Stomach (tissue), 9 donors: Measurements from ENCODE around the gene CYB5R3. TPM values are rescaled to one million over a fixed set of nuclear protein-coding genes. Genes with fewer than 3 reads are reported as not detected.

ENCODE experiments used
- DNase-seq, 2 donors: peaks; one replicate each; pipeline versions ENCODE4 v3.0.0 to v3.0.0-alpha.2; 2013 to 2019
- H3K27ac ChIP-seq, 5 donors: fragments of 200-600 bp in 4 of 5; sonication (generic) in 4 of 5; one replicate each; pipeline ENCODE4 v1.5.1; 2013 to 2019; ENCODE audit warnings: mild to moderate bottlenecking in 1 of 5, moderate library complexity in 1 of 5
- H3K27me3 ChIP-seq, 3 donors: fragments of 200-600 bp; sonication (generic); one replicate each; pipeline ENCODE4 v1.5.1; 2017 to 2019; ENCODE audit warnings: mixed run types in 1 of 3
- H3K36me3 ChIP-seq, 4 donors: fragments of 200-600 bp; sonication (generic); 1 replicate in 3 of 4; 2 replicates in 1 of 4; pipeline ENCODE4 v1.5.1; 2016 to 2019
- H3K4me1 ChIP-seq, 4 donors: fragments of 200-600 bp; sonication (generic); one replicate each; pipeline ENCODE4 v1.5.1; 2016 to 2019
- H3K4me3 ChIP-seq, 4 donors: fragments of 200-600 bp; sonication (generic) in 3 of 4; one replicate each; pipeline ENCODE4 v1.5.1; 2016 to 2019; ENCODE audit warnings: mild to moderate bottlenecking in 1 of 4
- H3K9me3 ChIP-seq, 4 donors: fragments of 200-600 bp; sonication (generic); one replicate each; pipeline ENCODE4 v1.5.1; 2016 to 2019
- CTCF ChIP-seq, 7 experiments: fragments of 450-650 bp in 4 of 7; fragments of 200-600 bp in 3 of 7; sonication (generic) in 3 of 7; IDR thresholded peaks; one replicate each; pipeline ENCODE4 v1.5.1; 2016 to 2019; ENCODE audit warnings: antibody characterized with exemption in 7 of 7, control low read depth in 2 of 7, mild to moderate bottlenecking in 1 of 7
- EP300 ChIP-seq: sonication (generic); formaldehyde crosslinking; IDR thresholded peaks from one replicate; pipeline ENCODE4 v1.6.1; 2017; ENCODE audit warnings: antibody characterized with exemption
- POLR2A ChIP-seq, 4 donors: fragments of 450-650 bp; IDR thresholded peaks; one replicate each; pipeline ENCODE4 v1.6.1; 2016; ENCODE audit warnings: antibody characterized with exemption in 4 of 4, control low read depth in 2 of 4, mild to moderate bottlenecking in 1 of 4, moderate library complexity in 1 of 4
- POLR2AphosphoS5 ChIP-seq, 3 donors: sonication (generic); formaldehyde crosslinking; IDR thresholded peaks; one replicate each; pipeline ENCODE4 v1.6.1; 2016; ENCODE audit warnings: antibody characterized with exemption in 3 of 3
- WGBS, 5 donors: extraction: QIAGEN DNeasy Blood & Tissue Kit in 3 of 5; methylation state at CpG; one replicate each; pipeline versions ENCODE4 v1.1.5 to v1.1.7; 2013 to 2018; 5-methylcytosine and 5-hydroxymethylcytosine counted together
- intact Hi-C: fragments of 100-400 bp; cut with DNase I; formaldehyde crosslinking; loops from one replicate; pipeline ENCODE4 v1.15.1; 2023; ENCODE audit warnings: low total_unique reads
- polyA plus RNA-seq, 3 donors: library from polyadenylated mRNA; stranded (reverse); fragments of 200-250 nt; gene quantifications; one replicate each; pipeline ENCODE4 v1.2.3, GENCODE V29; 2013
- total RNA-seq, 5 donors: library from RNA; depleted of rRNA; stranded (reverse); fragments of >200 nt; gene quantifications; one replicate each; pipeline versions ENCODE4 v1.1.0 to v1.2.3, GENCODE V29; 2014 to 2016
- donor health status: healthy with polysubstance abuse.
- donor health status: Bipolar disorder and iron deficiency.
- donor health status: healthy.

The CYB5R3 gene
- total and polyA plus RNA-seq, 8 donors: 33.6 to 156 (median 82.1) TPM

GRCh38 chr22:42630901-42631602 is 18.1 kb downstream of the CYB5R3 start:
- Histone ChIP-seq H3K9me3 (no peaks in the 10 kb centered on the region), H3K36me3 (peaks cover 90 to 100% (median 100%) of the 10 kb centered on the region in 4 donors), H3K27me3 (no peaks in the 10 kb centered on the region), H3K27ac (no peak overlapping the region), H3K4me1 (peaks cover 3 to 18% (median 13%) of the 10 kb centered on the region in 4 donors), H3K4me3 (no peak overlapping the region)
- intact Hi-C loops: no loop called here
- WGBS, 5 donors: 86 to 91% (median 88%) methylated on average over 19 to 28 of the region's 28 CpGs
- DNase-seq: no peak
- TF ChIP-seq EP300: no peak
- no peak for TF ChIP-seq CTCF (IDR thresholded peaks at IDR 0.05)
- TF ChIP-seq POLR2AphosphoS5 (IDR thresholded peaks at IDR 0.05): no peak
- no peak for TF ChIP-seq POLR2A (IDR thresholded peaks at IDR 0.05)

DNA sequence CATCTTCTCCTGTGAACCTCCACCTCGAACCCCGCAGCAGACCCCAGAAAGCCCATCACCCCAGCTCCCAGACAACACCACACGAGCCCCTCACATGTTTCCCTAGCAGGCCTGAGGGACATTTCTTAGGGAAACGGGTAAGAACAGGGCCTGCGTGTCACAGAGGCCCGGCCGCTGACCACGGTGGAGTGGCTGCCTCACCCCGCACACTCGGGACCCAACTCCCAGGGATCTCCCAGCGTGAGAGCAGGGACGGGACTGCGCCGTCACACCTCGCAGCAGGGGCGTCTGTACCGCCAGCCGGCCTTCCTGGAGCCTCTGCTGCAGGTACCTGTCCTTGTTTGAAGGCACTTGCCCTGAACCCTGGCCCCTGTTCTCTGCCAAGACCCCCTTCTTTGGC is 19.0 kb downstream of the CYB5R3 start:
- Histone ChIP-seq H3K4me1 (peaks cover 0 to 10% (median 4%) of the 10 kb centered on the region in 4 donors), H3K36me3 (peaks cover 89 to 100% (median 100%) of the 10 kb centered on the region in 4 donors), H3K27ac (no peak overlapping the region), H3K4me3 (no peak overlapping the region), H3K27me3 (no peaks in the 10 kb centered on the region), H3K9me3 (no peaks in the 10 kb centered on the region)
- 95 to 98% (median 95%) methylated on average over 18 of the region's 18 CpGs for WGBS, 5 donors
- TF ChIP-seq EP300 (no peak), POLR2AphosphoS5 (IDR thresholded peaks at IDR 0.05) (no peak), POLR2A (IDR thresholded peaks at IDR 0.05) (no peak), CTCF (IDR thresholded peaks at IDR 0.05) (no peak)
- DNase-seq: no peak
- intact Hi-C loops: no loop called here

DNA sequence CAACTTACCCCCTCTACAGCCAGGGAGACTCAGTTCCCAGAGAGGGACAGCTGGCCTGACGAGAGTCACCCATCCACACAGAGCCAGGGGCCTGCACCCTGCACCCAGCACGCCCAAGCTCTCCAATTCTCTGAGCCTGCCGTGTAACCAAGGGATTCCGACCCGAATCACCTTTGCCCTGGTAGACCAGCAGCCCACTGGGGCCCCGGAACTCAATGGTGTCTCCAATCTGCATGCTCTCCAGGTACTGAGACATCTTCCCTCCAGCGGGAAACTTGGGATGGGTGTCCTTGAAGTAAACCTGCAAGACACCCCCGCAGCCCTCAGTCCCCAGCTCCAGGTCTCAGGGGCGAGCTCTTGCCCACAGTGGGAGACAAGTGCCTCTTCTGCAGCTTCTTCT is 21.2 kb downstream of the CYB5R3 start:
- no peak overlapping the region for H3K27ac ChIP-seq
- H3K36me3 ChIP-seq: peaks cover 77 to 100% (median 100%) of the 10 kb centered on the region in 4 donors
- peaks cover 14 to 21% (median 21%) of the 10 kb centered on the region in 4 donors for H3K4me1 ChIP-seq
- WGBS, 5 donors: 85 to 95% (median 92%) methylated on average over 6 to 9 of the region's 9 CpGs
- intact Hi-C loops: no loop called here
- H3K4me3 ChIP-seq: no peak overlapping the region
- DNase-seq: no peak
- no peaks in the 10 kb centered on the region for H3K27me3 ChIP-seq
- no peak for TF ChIP-seq EP300
- no peak for TF ChIP-seq POLR2AphosphoS5 (IDR thresholded peaks at IDR 0.05)
- no peak for TF ChIP-seq POLR2A (IDR thresholded peaks at IDR 0.05)
- TF ChIP-seq CTCF (IDR thresholded peaks at IDR 0.05): no peak
- no peaks in the 10 kb centered on the region for H3K9me3 ChIP-seq

- Histone ChIP-seq H3K4me1 (peaks cover 14 to 29% (median 27%) of the 10 kb centered on the region in 4 donors), H3K36me3 (peaks cover 68 to 100% (median 100%) of the 10 kb centered on the region in 4 donors), H3K27ac (no peak overlapping the region), H3K4me3 (no peak overlapping the region), H3K27me3 (no peaks in the 10 kb centered on the region), H3K9me3 (no peaks in the 10 kb centered on the region)
- DNase-seq: no peak
- 92 to 96% (median 93%) methylated on average over 22 to 25 of the region's 25 CpGs for WGBS, 5 donors
- TF ChIP-seq EP300 (no peak), POLR2AphosphoS5 (IDR thresholded peaks at IDR 0.05) (no peak), POLR2A (IDR thresholded peaks at IDR 0.05) (no peak), CTCF (IDR thresholded peaks at IDR 0.05) (no peak)
- intact Hi-C loops: no loop called here
These were observed 22.1 kb downstream of the CYB5R3 start for GRCh38 chr22:42626951-42627625.
